ENCODE data around the gene PIAS1. TPM values are rescaled to one million over a fixed set of nuclear protein-coding genes. Genes with fewer than 3 reads are reported as not detected.
"Not testable (repeated sequence)": the region's sequence is repeated elsewhere in the genome, so short reads cannot be mapped to it uniquely, and the experiment has no call there.

Gene PIAS1
- total and polyA plus RNA-seq, 2 donors (not counting 3 experiments of a cell fraction or from before 2014, with no cell fraction given), result 23.7 to 24.2 TPM

DNA sequence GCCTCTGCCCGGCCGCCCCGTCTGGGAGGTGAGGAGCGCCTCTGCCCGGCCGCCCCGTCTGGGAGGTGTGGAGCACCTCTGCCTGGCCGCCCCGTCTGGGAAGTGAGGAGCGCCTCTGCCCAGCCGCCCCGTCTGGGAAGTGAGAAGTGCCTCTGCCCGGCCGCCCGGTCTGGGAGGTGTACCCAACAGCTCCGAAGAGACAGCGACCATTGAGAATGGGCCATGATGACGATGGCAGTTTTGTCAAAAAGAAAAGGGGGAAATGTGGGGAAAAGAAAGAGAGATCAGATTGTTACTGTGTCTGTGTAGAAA, 168.3 kb downstream of the PIAS1 start:
- H3K36me3 ChIP-seq (ENCODE audit: control insufficient read depth in 2 of 2, extremely low read depth in 1 of 2, insufficient read depth in 2 of 2, low read length in 2 of 2); DNase-seq (ENCODE audit: low read depth, low spot score); H3K4me2 ChIP-seq (ENCODE audit: insufficient read depth, low read length); CTCF ChIA-PET; H4K20me1 ChIP-seq (replicated peaks; ENCODE audit: control insufficient read depth, extremely low read depth, insufficient read depth, low read length); BruUV-seq (replicated peaks); H2AFZ ChIP-seq (ENCODE audit: low read depth, low read length); H3K27ac ChIP-seq (ENCODE audit: insufficient read depth, low read depth, low read length); H3K4me1 ChIP-seq (ENCODE audit: control insufficient read depth, extremely low read depth, insufficient read depth, low read length); H3K27me3 ChIP-seq (ENCODE audit: control insufficient read depth in 2 of 2, insufficient read depth in 2 of 2, low read length in 2 of 2); H3K9me3 ChIP-seq (replicated peaks; ENCODE audit: control insufficient read depth, insufficient read depth, low read length); FAIRE-seq; POLR2A ChIA-PET; H3K9ac ChIP-seq (replicated peaks; ENCODE audit: extremely low read depth, insufficient read depth, low read length); dilution Hi-C loops (cut with MboI; ENCODE audit: extremely low pct_ligation_motif_present, low sequenced_read_pairs); intact Hi-C loops (cut with micrococcal nuclease); H3K9me1 ChIP-seq (replicated peaks; ENCODE audit: control insufficient read depth, extremely low read depth, insufficient read depth, low read length); H3K4me3 ChIP-seq (replicated peaks in 1 of 3; ENCODE audit: insufficient read depth in 1 of 3, low read depth in 1 of 3, low read length in 3 of 3): not testable (repeated sequence)
- H3K79me2 ChIP-seq (ENCODE audit: control insufficient read depth, insufficient read depth, low read length), result peaks cover 52% of the 10 kb centered on the region

DNA sequence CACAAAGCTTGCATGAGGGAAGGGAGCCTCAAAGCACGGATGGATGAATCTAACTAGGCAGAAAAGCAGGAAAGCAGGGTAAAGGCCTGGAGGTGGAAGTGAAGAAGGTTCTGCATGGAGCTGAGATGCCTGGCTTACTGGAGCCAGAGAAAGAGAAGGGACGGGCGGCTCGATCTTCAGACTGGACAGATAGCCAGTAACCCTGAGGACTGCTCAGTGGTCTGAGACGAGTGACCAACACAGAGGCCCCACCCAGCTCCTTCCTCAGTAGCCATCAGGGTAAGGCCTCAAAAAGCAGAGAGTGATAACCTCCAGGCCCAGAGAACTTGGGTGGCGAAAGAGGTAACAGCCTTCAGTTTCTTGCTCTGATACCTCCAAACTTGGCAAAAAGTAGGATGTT, 169.1 kb downstream of the PIAS1 start:
- no peak for DNase-seq (ENCODE audit: low read depth, low spot score)
- Histone ChIP-seq H3K4me2 (ENCODE audit: insufficient read depth, low read length) (no peak overlapping the region), H2AFZ (ENCODE audit: low read depth, low read length) (no peak overlapping the region), H3K4me3 (replicated peaks in 1 of 3; ENCODE audit: insufficient read depth in 1 of 3, low read depth in 1 of 3, low read length in 3 of 3) (no peak overlapping the region), H3K9me1 (replicated peaks; ENCODE audit: control insufficient read depth, extremely low read depth, insufficient read depth, low read length) (no peaks in the 10 kb centered on the region), H3K9ac (replicated peaks; ENCODE audit: extremely low read depth, insufficient read depth, low read length) (no peak overlapping the region), H3K4me1 (ENCODE audit: control insufficient read depth, extremely low read depth, insufficient read depth, low read length) (peaks cover 3% of the 10 kb centered on the region), H3K27me3 (ENCODE audit: control insufficient read depth in 2 of 2, insufficient read depth in 2 of 2, low read length in 2 of 2) (no peaks in the 10 kb centered on the region), H4K20me1 (replicated peaks; ENCODE audit: control insufficient read depth, extremely low read depth, insufficient read depth, low read length) (no peaks in the 10 kb centered on the region), H3K9me3 (replicated peaks; ENCODE audit: control insufficient read depth, insufficient read depth, low read length) (no peaks in the 10 kb centered on the region), H3K36me3 (ENCODE audit: control insufficient read depth in 2 of 2, extremely low read depth in 1 of 2, insufficient read depth in 2 of 2, low read length in 2 of 2) (no peaks in the 10 kb centered on the region), H3K79me2 (ENCODE audit: control insufficient read depth, insufficient read depth, low read length) (peaks cover 58% of the 10 kb centered on the region), H3K27ac (ENCODE audit: insufficient read depth, low read depth, low read length) (no peak overlapping the region)
- ChIA-PET POLR2A (no interaction called here), CTCF (interaction anchor here (1.5 kb wide), 1 partner anchor 11 kb away, joined by 4 read pairs; no protein-coding TSS in a partner anchor)
- intact Hi-C loops (cut with micrococcal nuclease) (no loop called here), dilution Hi-C loops (cut with MboI; ENCODE audit: extremely low pct_ligation_motif_present, low sequenced_read_pairs) (no loop called here)
- no TSS peak for BruUV-seq (replicated peaks)
- TF ChIP-seq, protein P1, sequence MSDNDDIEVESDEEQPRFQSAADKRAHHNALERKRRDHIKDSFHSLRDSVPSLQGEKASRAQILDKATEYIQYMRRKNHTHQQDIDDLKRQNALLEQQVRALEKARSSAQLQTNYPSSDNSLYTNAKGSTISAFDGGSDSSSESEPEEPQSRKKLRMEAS (IDR thresholded peaks at IDR 0.05; ENCODE audit: insufficient read depth, insufficient read length), result no peak
- TF ChIP-seq, protein P2, sequence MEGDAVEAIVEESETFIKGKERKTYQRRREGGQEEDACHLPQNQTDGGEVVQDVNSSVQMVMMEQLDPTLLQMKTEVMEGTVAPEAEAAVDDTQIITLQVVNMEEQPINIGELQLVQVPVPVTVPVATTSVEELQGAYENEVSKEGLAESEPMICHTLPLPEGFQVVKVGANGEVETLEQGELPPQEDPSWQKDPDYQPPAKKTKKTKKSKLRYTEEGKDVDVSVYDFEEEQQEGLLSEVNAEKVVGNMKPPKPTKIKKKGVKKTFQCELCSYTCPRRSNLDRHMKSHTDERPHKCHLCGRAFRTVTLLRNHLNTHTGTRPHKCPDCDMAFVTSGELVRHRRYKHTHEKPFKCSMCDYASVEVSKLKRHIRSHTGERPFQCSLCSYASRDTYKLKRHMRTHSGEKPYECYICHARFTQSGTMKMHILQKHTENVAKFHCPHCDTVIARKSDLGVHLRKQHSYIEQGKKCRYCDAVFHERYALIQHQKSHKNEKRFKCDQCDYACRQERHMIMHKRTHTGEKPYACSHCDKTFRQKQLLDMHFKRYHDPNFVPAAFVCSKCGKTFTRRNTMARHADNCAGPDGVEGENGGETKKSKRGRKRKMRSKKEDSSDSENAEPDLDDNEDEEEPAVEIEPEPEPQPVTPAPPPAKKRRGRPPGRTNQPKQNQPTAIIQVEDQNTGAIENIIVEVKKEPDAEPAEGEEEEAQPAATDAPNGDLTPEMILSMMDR (IDR thresholded peaks at IDR 0.05; ENCODE audit: extremely low read depth in 1 of 2, insufficient read depth in 1 of 2, low read depth in 1 of 2, low read length in 2 of 2), result no peak
- TF ChIP-seq POLR2A (IDR thresholded peaks at IDR 0.05; ENCODE audit: low read depth, low read length) (no peak), EZH2 (IDR thresholded peaks at IDR 0.05; ENCODE audit: borderline replicate concordance, low read depth, low read length, severe bottlenecking) (no peak), FOS (IDR thresholded peaks at IDR 0.05; ENCODE audit: borderline replicate concordance, insufficient read depth, low read length) (no peak), POLR2AphosphoS5 (IDR thresholded peaks at IDR 0.05; ENCODE audit: insufficient read depth, low read depth, low read length) (no peak), JUN (IDR thresholded peaks at IDR 0.05; ENCODE audit: borderline replicate concordance, insufficient read depth, insufficient read length, low read depth) (no peak), MYC (IDR thresholded peaks at IDR 0.05; ENCODE audit: low read depth, low read length) (no peak), GATA2 (IDR thresholded peaks at IDR 0.05; ENCODE audit: insufficient read depth, insufficient read length, low read depth, low read length) (no peak)
- no peak for FAIRE-seq

Data from endothelial cell of umbilical vein (primary cell).